ENCODE results near the gene BCKDHB.

Gene BCKDHB

GRCh38 chr6:80338201-80338836 is 231.8 kb downstream of the BCKDHB start:
- TF ChIP-seq CTCF (IDR thresholded peaks at IDR 0.05; ENCODE audit: low read depth, low read length, missing control alignments): peak; percentile 72
- DNase-seq (ENCODE audit: extremely low read depth, low read depth): no peak
- H3K4me3 ChIP-seq (replicated peaks; ENCODE audit: low read depth, low read length): no peak overlapping the region

- H3K4me3 ChIP-seq (replicated peaks; ENCODE audit: low read depth, low read length): no peak overlapping the region
- DNase-seq (ENCODE audit: extremely low read depth, low read depth): no peak
- TF ChIP-seq CTCF (IDR thresholded peaks at IDR 0.05; ENCODE audit: low read depth, low read length, missing control alignments): no peak
These were observed 232.9 kb downstream of the BCKDHB start for GRCh38 chr6:80339421-80339820.

- H3K4me3 ChIP-seq (replicated peaks; ENCODE audit: low read depth, low read length): no peak overlapping the region
- TF ChIP-seq CTCF (IDR thresholded peaks at IDR 0.05; ENCODE audit: low read depth, low read length, missing control alignments): no peak
- no peak for DNase-seq (ENCODE audit: extremely low read depth, low read depth)
These were observed 233.8 kb downstream of the BCKDHB start for GRCh38 chr6:80340280-80340679.

GRCh38 chr6:80340686-80341085 is 234.2 kb downstream of the BCKDHB start:
- TF ChIP-seq CTCF (IDR thresholded peaks at IDR 0.05; ENCODE audit: low read depth, low read length, missing control alignments): no peak
- no peak overlapping the region for H3K4me3 ChIP-seq (replicated peaks; ENCODE audit: low read depth, low read length)
- no peak for DNase-seq (ENCODE audit: extremely low read depth, low read depth)

GRCh38 chr6:80341330-80341729 is 234.9 kb downstream of the BCKDHB start:
- H3K4me3 ChIP-seq (replicated peaks; ENCODE audit: low read depth, low read length): no peak overlapping the region
- no peak for DNase-seq (ENCODE audit: extremely low read depth, low read depth)
- no peak for TF ChIP-seq CTCF (IDR thresholded peaks at IDR 0.05; ENCODE audit: low read depth, low read length, missing control alignments)

- DNase-seq (ENCODE audit: extremely low read depth, low read depth): no peak
These were observed 237.0 kb downstream of the BCKDHB start for GRCh38 chr6:80343511-80343910.

More at GRCh38 chr6:80343511-80343910, 237.0 kb downstream of the BCKDHB start:
- H3K4me3 ChIP-seq (replicated peaks; ENCODE audit: low read depth, low read length): no peak overlapping the region
- TF ChIP-seq CTCF (IDR thresholded peaks at IDR 0.05; ENCODE audit: low read depth, low read length, missing control alignments): no peak
